Hepatocyte (in vitro differentiated cells): ENCODE results near the gene MVB12B. TPM values are rescaled to one million over a fixed set of nuclear protein-coding genes. Genes with fewer than 3 reads are reported as not detected.

Experiments used
- DNase-seq: peaks from one replicate; pipeline ENCODE4 v3.0.0-alpha.2; 2016; ENCODE audit warnings: low spot score
- H2AFZ ChIP-seq: fragments of 200-600 bp; sonication (generic); 2 replicates; pipeline ENCODE4 v1.6.0; 2016; ENCODE audit warnings: antibody characterized with exemption, mild to moderate bottlenecking
- H3K27ac ChIP-seq: fragments of 200-600 bp; sonication (generic); 2 replicates; pipeline ENCODE4 v1.5.1; 2016; ENCODE audit warnings: mild to moderate bottlenecking
- H3K27me3 ChIP-seq: fragments of 200-600 bp; sonication (generic); 2 replicates; pipeline ENCODE4 v1.6.1; 2016
- H3K36me3 ChIP-seq: fragments of 200-600 bp; sonication (generic); replicated peaks from 2 replicates; pipeline ENCODE4 v1.5.1; 2016; ENCODE audit warnings: low read depth; ENCODE audit not compliant: insufficient read depth
- H3K4me1 ChIP-seq: fragments of 200-600 bp; sonication (generic); 2 replicates; pipeline ENCODE4 v1.5.1; 2016; ENCODE audit warnings: mild to moderate bottlenecking, moderate library complexity; ENCODE audit not compliant: insufficient read depth
- H3K4me2 ChIP-seq: fragments of 200-600 bp; sonication (generic); 2 replicates; pipeline ENCODE4 v1.6.0; 2016
- H3K4me3 ChIP-seq: fragments of 200-600 bp; sonication (generic); 2 replicates; pipeline ENCODE4 v1.5.1; 2016; ENCODE audit warnings: mild to moderate bottlenecking
- H3K79me2 ChIP-seq: fragments of 200-600 bp; sonication (generic); 2 replicates; pipeline ENCODE4 v1.6.0; 2017; ENCODE audit warnings: mild to moderate bottlenecking
- H3K9me2 ChIP-seq: fragments of 200-600 bp; sonication (generic); replicated peaks from 2 replicates; pipeline ENCODE4 v1.6.0; 2017; ENCODE audit warnings: mild to moderate bottlenecking; ENCODE audit not compliant: insufficient read depth
- H3K9me3 ChIP-seq: fragments of 200-600 bp; sonication (generic); 2 replicates; pipeline ENCODE4 v1.5.1; 2016; ENCODE audit warnings: low read depth, mild to moderate bottlenecking
- H4K20me1 ChIP-seq: fragments of 200-600 bp; sonication (generic); 2 replicates; pipeline ENCODE4 v1.6.0; 2016; ENCODE audit warnings: mild to moderate bottlenecking; ENCODE audit not compliant: insufficient read depth, poor library complexity, severe bottlenecking
- EZH2 ChIP-seq: fragments of 200-600 bp; sonication (generic); IDR thresholded peaks from 2 replicates; pipeline ENCODE4 v1.6.1; 2016; ENCODE audit warnings: antibody characterized with exemption, mild to moderate bottlenecking, borderline replicate concordance
- EZH2phosphoT487 ChIP-seq: fragments of 200-600 bp; sonication (generic); IDR thresholded peaks from one replicate; pipeline ENCODE4 v1.6.1; 2018; ENCODE audit warnings: antibody characterized with exemption, mild to moderate bottlenecking, low read depth, moderate library complexity; ENCODE audit not compliant: unreplicated experiment, severe bottlenecking
- WGBS: methylation state at CpG from one replicate; pipeline ENCODE4 v1.1.6; 2016; ENCODE audit warnings: low lambda C conversion rate; ENCODE audit errors: missing lambda C conversion rate; 5-methylcytosine and 5-hydroxymethylcytosine counted together
- polyA plus RNA-seq: library from polyadenylated mRNA; unstranded; fragments of >200 nt; fragmentation: Nextera tagmentation; extraction: Ambion mirVana; gene quantifications from 2 replicates; pipeline ENCODE4 v1.2.1, GENCODE V29; 2016
- total RNA-seq: library from RNA; depleted of rRNA; stranded (reverse); fragments of >200 nt; gene quantifications from 2 replicates; pipeline ENCODE4 v1.2.3, GENCODE V29; 2014
- TF ChIP-seq, protein P1 (sequence below): fragments of 200-600 bp; sonication (generic); IDR thresholded peaks from 2 replicates; pipeline ENCODE4 v1.5.1; 2016; ENCODE audit warnings: antibody characterized with exemption, mild to moderate bottlenecking; ENCODE audit not compliant: poor library complexity

The MVB12B gene
- total and polyA plus RNA-seq, 2 experiments from 2014 or later: 11.8 to 12.1 TPM

DNA sequence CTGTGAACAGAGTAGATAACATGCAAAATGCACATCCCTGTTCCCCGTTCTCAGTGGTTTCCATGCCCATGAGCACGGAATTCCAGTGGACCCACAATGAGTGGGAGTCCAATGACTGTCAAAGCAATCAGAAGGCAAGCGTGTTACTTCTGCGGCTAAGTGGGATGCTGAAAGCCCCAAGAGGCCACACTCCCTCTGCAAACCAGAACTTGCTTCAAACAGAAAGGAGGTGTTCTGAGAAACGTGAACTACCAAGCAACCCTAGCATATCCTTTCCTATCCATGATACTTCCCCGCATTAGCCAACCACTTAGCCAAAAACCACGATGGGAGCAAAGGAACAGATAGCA is 21.7 kb upstream of the MVB12B start:
- no peak for TF ChIP-seq EZH2phosphoT487
- TF ChIP-seq, protein P1, sequence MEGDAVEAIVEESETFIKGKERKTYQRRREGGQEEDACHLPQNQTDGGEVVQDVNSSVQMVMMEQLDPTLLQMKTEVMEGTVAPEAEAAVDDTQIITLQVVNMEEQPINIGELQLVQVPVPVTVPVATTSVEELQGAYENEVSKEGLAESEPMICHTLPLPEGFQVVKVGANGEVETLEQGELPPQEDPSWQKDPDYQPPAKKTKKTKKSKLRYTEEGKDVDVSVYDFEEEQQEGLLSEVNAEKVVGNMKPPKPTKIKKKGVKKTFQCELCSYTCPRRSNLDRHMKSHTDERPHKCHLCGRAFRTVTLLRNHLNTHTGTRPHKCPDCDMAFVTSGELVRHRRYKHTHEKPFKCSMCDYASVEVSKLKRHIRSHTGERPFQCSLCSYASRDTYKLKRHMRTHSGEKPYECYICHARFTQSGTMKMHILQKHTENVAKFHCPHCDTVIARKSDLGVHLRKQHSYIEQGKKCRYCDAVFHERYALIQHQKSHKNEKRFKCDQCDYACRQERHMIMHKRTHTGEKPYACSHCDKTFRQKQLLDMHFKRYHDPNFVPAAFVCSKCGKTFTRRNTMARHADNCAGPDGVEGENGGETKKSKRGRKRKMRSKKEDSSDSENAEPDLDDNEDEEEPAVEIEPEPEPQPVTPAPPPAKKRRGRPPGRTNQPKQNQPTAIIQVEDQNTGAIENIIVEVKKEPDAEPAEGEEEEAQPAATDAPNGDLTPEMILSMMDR: no peak
- TF ChIP-seq EZH2: no peak
- no peaks in the 10 kb centered on the region for H3K79me2 ChIP-seq
- H2AFZ ChIP-seq: no peak overlapping the region
- H3K36me3 ChIP-seq: no peaks in the 10 kb centered on the region
- 76% methylated on average over 7 of the region's 7 CpGs for WGBS
- no peaks in the 10 kb centered on the region for H4K20me1 ChIP-seq
- H3K9me3 ChIP-seq: no peaks in the 10 kb centered on the region
- H3K27me3 ChIP-seq: no peaks in the 10 kb centered on the region
- no peak overlapping the region for H3K4me2 ChIP-seq
- no peaks in the 10 kb centered on the region for H3K4me1 ChIP-seq
- no peak overlapping the region for H3K27ac ChIP-seq
- DNase-seq: no peak
- H3K9me2 ChIP-seq: no peaks in the 10 kb centered on the region
- H3K4me3 ChIP-seq: no peak overlapping the region

DNA sequence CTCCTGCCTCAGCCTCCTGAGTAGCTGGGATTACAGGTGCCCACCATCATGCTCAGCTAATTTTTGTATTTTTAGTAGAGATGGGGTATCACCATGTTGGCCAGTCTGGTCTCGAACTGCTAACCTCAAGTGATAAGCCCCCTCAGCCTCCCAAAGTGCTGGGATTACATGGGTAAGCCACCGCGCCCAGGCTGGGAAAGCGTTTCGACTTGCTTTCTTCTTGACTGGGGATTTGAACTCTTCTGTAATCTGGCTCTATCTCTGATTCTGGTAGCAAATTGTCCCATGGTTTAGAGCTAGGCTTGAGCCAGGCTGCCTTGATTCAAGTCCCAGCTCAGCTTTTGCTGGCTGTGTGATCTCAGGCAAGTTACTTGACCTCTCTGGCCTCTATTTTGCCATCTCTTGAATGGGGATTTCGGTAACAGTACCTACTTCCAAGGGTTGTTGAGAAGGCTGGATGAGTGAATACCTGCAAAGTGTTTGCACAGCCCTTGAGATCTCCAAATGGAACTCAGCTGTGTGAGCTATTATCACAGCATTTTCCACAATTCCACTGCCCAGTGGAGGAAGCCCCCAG is 20.5 kb upstream of the MVB12B start:
- no peak for DNase-seq
- 95% methylated on average over 6 of the region's 6 CpGs for WGBS
- H3K36me3 ChIP-seq: no peaks in the 10 kb centered on the region
- no peak overlapping the region for H2AFZ ChIP-seq
- TF ChIP-seq EZH2 (no peak), EZH2phosphoT487 (no peak)
- TF ChIP-seq, protein P1: no peak
- H3K4me3 ChIP-seq: no peak overlapping the region
- H3K4me2 ChIP-seq: no peak overlapping the region
- no peaks in the 10 kb centered on the region for H3K9me3 ChIP-seq
- H4K20me1 ChIP-seq: no peaks in the 10 kb centered on the region
- no peaks in the 10 kb centered on the region for H3K79me2 ChIP-seq
- H3K27ac ChIP-seq: no peak overlapping the region
- no peaks in the 10 kb centered on the region for H3K27me3 ChIP-seq
- no peaks in the 10 kb centered on the region for H3K4me1 ChIP-seq
- H3K9me2 ChIP-seq: no peaks in the 10 kb centered on the region

DNA sequence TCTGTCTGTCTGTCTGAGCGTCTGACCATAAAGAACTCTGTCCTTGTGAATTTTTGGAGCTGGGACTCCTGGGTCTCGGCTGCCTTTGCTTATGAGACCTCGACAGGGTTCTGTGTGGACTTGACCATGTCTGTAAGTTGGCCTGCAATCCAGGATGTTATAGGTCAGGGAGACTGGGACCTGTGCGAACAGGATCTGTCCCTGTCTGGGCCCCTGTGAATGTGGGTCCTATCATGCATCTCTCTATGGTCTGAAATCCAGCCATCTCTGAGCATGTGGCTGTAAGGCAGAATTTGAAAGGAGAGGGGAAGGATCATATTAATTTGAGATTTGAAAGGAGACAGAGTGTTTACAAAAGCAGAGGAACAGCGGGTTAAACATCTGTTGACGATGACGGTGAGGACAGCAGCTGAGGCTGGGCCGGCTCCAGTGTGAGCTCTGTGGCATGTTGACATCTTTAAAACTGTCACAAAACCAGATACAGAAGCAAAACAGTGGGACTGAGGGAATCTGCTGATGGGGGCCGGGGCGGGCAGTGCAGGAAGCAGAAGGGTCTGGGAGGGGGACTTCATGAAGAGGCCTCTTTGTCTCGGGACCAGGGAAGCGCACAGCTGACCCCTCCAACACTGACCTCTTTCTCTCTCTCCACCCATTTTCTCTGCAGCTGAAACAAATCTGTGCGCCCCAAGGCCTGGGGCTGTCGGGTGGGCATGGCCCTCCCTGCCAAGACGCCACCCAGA is 19.1 kb upstream of the MVB12B start:
- Histone ChIP-seq H3K9me3 (no peaks in the 10 kb centered on the region), H3K4me3 (no peak overlapping the region), H3K36me3 (no peaks in the 10 kb centered on the region), H3K27me3 (no peaks in the 10 kb centered on the region), H4K20me1 (no peaks in the 10 kb centered on the region), H3K4me1 (no peaks in the 10 kb centered on the region), H2AFZ (no peak overlapping the region), H3K4me2 (no peak overlapping the region), H3K27ac (no peak overlapping the region), H3K9me2 (no peaks in the 10 kb centered on the region), H3K79me2 (no peaks in the 10 kb centered on the region)
- TF ChIP-seq, protein P1: no peak
- no peak for TF ChIP-seq EZH2
- no peak for TF ChIP-seq EZH2phosphoT487
- no peak for DNase-seq
- WGBS: 69% methylated on average over 15 of the region's 15 CpGs
